ENCODE results near the gene ATP1A1. TPM values are rescaled to one million over a fixed set of nuclear protein-coding genes. Genes with fewer than 3 reads are reported as not detected.

Gene ATP1A1
- total RNA-seq = 255 TPM

DNA sequence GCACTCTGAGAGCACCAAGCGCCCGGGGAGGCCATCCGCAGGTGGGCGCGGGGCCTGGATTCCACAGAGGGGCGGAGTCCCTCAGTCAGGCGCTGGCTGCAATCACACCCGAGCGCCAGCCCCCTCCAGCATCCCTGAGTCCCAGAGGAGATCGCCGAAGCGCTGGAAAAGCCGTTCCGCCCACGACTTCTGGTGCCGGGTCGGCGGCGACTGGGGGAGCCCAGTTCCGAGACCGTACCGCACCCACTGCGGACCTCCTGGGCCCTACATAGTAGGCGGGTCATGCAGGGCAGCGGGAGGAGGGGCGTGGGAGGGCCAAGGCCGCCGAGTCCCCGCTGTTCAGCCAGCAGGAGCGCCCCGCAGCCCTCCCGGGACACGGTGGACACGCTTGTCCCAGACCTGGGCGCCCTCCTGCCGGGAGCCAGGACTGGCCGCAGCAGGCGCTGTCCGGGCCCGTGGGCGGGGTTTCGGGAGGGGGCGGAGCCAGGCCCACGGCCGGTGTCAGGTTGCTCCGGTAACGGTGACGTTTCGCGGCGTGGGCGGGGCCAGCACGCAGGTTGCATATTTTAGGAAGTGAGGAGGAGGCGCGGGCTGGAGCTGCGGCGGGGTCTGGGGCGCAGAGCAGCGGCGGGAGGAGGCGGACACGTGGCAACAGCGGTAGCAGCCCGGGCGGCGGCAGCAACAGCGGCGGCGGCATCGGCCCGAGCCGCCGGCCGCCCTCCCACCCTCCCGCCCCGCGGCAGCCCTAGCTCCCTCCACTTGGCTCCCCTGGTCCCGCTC, at the start of gene ATP1A1:
Gene ATP1A1, plus strand, starts transcription at position 594 of the 780 bp plus-strand sequence. CDS start 268 bp downstream, outside the sequence.
- TF ChIP-seq CTCF (IDR thresholded peaks at IDR 0.05) = no peak
- DNase-seq (ENCODE audit: low spot score in 2 of 2) = peak; percentile 94 to 98
- Histone ChIP-seq H3K4me3 (peak within 1 kb of the TSS; percentile 78 to 81), H3K4me1 (peaks cover 17 to 36% of the 10 kb centered on the region in 2 donors), H3K27ac (peak within 1 kb of the TSS; percentile 95 to 96), H3K27me3 (no peaks in the 10 kb centered on the region), H3K9me3 (no peaks in the 10 kb centered on the region), H3K36me3 (no peaks in the 10 kb centered on the region)
- intact Hi-C loops (cut with DNase I) = loop anchor here (2.0 to 10.0 kb wide), 8 partner anchors 46 to 1298 kb away; partner anchors contain the start of genes CD58, MAN1A2, NGF and TENT5C

DNA sequence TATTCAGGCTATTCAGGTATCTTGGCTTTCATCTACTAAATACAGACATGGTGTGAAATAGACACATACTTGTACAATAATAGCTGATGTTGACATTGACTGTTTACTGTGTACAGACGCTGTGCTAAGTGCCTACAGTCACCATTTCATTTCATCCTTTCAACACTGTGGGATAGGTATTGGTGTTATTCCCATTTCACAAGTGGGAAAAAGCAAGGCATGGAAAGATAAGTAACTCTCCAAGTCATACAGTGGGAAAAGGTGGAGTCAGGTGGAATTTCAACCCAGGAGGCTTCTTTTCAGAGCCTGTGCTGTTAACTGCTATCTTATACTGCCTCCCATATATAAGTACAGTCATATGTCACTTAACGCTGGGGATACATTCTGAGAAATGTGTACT, 49.6 kb upstream of the ATP1A1 start:
- Histone ChIP-seq H3K4me3 (no peak overlapping the region), H3K36me3 (no peaks in the 10 kb centered on the region), H3K27me3 (no peaks in the 10 kb centered on the region), H3K27ac (no peak overlapping the region), H3K9me3 (no peaks in the 10 kb centered on the region), H3K4me1 (no peaks in the 10 kb centered on the region)
- no peak for DNase-seq (ENCODE audit: low spot score in 2 of 2)
- no peak for TF ChIP-seq CTCF (IDR thresholded peaks at IDR 0.05)
- intact Hi-C loops (cut with DNase I) = no loop called here

DNA sequence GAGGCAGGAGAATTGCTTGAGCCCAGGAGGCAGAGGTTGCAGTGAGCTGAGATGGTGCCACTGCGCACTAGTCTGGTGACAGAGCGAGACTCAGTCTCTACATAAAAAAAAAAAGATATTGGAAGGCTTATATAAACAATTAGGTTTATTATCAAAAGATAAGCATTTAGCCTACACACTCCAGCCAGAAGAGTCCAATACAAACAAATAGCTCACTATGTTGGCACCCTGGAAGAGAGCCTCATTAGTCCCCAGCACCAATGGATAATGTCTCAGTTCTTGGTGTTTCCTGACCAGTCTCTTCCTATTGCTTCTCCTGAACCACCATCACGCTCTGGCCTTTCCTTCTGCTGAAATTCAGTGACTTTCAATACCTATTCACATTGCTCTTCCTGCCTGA, 48.6 kb upstream of the ATP1A1 start:
- no peak overlapping the region for H3K4me3 ChIP-seq
- intact Hi-C loops (cut with DNase I) = no loop called here
- no peak for TF ChIP-seq CTCF (IDR thresholded peaks at IDR 0.05)
- no peaks in the 10 kb centered on the region for H3K36me3 ChIP-seq
- H3K4me1 ChIP-seq = no peaks in the 10 kb centered on the region
- DNase-seq (ENCODE audit: low spot score in 2 of 2) = no peak
- H3K27me3 ChIP-seq = no peaks in the 10 kb centered on the region
- H3K9me3 ChIP-seq = no peaks in the 10 kb centered on the region
- no peak overlapping the region for H3K27ac ChIP-seq

- no peaks in the 10 kb centered on the region for H3K27me3 ChIP-seq
- TF ChIP-seq CTCF (IDR thresholded peaks at IDR 0.05) = no peak
- H3K27ac ChIP-seq = no peak overlapping the region
- intact Hi-C loops (cut with DNase I) = no loop called here
- H3K9me3 ChIP-seq = no peaks in the 10 kb centered on the region
- H3K4me1 ChIP-seq = no peaks in the 10 kb centered on the region
- no peak overlapping the region for H3K4me3 ChIP-seq
- no peak for DNase-seq (ENCODE audit: low spot score in 2 of 2)
- no peaks in the 10 kb centered on the region for H3K36me3 ChIP-seq
Observed at GRCh38 chr1:116325104-116325503, 47.9 kb upstream of the ATP1A1 start.

DNA sequence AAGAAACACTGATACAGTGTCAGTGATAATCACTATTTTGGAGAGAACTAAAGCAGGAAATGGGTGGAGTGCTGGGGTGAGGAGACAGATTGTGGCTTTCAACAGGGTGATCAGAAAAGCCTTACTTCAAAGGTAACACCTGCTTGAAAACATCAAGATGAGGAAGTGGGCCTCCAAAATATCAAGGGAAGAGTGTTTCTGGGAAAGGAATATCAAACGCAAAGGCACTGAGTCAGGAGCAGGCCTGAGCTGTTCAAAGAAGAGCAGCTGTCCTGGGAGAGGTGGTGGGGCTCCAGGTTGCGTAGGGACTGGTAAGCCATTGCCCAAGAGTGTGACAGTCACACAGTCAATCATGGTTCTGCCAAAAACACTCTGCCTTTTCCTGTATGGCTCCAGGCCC, 47.1 kb upstream of the ATP1A1 start:
- no peak for TF ChIP-seq CTCF (IDR thresholded peaks at IDR 0.05)
- intact Hi-C loops (cut with DNase I) = no loop called here
- Histone ChIP-seq H3K9me3 (no peaks in the 10 kb centered on the region), H3K4me1 (no peaks in the 10 kb centered on the region), H3K27ac (no peak overlapping the region), H3K27me3 (no peaks in the 10 kb centered on the region), H3K36me3 (no peaks in the 10 kb centered on the region), H3K4me3 (no peak overlapping the region)
- DNase-seq (ENCODE audit: low spot score in 2 of 2) = no peak
